ENCODE measurements around the gene ZNF467.

The ZNF467 gene

GRCh38 chr7:149783386-149784250, 10.2 kb upstream of the ZNF467 start:
- no peak for DNase-seq

GRCh38 chr7:149782682-149783345, 9.4 kb upstream of the ZNF467 start:
- DNase-seq: no peak

DNA sequence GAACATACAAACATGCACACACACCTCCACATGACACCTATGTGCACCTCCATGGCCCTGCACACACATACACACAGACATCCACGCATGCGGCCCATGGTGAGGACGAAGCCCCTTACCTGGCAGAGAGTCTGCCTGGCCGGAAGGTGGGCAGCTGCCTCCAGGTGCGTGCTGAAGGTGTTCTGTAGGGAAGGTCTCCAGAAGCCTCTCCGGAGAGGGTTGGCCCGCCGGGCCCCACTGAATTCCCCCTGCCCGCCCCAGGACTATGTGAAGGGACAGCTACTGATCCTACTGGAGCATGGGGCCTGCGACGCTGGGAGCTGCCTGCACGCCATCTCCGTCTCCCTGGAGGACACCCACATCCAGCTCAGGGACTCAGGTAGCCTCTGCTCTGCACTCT, 8.5 kb upstream of the ZNF467 start:
- DNase-seq: no peak

DNA sequence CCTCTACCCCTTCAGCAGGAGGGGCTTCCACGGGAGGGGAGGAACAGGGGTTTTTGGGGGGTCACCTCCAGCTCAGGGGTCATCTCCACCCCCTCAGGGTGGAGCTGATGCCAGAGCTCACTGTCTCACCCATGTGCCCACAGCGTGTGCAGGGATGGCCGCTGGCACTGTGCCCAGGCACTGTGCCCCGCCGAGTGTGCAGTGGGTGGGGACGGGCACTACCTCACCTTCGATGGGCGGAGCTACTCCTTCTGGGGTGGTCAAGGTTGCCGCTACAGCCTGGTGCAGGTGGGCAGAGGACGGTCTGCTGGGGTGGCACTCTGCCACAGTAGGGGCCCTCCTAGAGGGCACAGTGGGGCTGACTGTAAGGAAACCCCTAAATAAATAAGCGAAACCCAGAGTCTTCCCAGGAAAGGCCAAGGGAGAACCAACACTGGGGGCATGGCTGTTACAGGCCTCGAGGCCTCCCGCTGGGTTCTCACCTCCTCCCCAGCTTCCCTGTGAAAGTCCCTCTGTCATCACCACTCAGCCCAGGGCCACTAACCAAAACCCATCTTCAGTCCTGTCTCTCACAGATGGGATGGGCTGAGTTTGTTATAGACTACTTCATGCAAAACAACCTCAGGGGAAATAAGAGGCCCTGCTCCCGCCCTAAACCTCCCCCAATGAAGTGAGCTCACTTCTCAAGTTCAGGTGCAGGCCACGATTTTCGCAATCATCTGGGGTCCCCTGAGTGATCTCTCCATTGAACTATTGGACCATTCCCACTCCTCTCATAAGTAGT, 7.4 kb upstream of the ZNF467 start:
- no peak for DNase-seq

DNA sequence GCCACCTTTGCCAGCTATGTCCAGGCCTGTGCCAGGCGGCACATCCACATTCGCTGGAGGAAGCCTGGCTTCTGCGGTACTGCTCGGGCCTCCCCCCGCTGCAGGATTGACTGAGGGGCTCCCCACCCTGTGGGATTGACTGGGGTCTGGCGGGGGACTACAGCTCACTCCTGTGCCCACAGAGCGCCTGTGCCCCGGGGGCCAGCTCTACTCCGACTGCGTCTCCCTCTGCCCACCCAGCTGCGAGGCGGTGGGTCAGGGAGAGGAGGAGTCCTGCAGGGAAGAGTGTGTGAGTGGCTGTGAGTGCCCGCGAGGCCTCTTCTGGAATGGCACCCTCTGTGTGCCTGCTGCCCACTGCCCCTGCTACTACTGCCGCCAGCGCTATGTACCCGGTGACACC, 6.7 kb upstream of the ZNF467 start:
- DNase-seq: no peak

GRCh38 chr7:149779502-149779805, 6.1 kb upstream of the ZNF467 start:
- DNase-seq: no peak

DNA sequence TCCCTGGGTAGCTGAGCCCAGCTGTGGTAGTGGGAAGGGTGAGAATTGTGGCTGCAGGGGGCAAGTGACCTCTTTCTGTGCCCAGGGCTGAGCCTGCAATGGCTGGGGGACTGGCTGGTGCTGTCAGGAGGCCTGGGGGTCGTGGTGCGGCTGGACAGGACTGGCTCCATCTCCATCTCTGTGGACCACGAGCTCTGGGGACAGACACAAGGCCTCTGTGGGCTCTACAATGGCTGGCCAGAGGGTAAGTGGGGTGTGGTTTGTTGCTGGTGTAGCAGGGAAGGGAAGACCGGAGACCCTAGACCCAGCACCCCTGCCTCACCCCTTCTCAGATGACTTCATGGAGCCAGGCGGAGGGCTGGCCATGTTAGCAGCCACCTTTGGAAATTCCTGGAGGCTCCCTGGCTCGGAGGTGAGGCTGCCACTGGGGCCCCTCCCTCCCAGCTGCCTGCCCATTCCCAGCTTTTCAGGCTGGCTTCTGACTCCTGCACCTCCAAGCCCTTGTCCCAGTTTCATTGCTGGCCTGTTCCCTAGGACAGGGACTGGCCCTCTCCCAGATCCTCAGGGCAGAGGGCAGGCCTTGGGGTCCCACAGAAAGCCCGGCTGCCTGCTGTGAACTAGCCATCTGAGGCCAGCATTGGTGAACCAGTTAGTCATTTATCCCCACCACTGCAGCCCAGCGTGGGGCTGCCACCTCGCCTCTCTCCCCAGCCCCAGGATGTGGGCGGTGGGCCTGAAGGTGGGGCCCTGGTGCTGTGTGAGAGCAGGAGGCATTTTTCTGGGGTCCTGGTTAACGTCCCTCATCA, 5.5 kb upstream of the ZNF467 start:
- no peak for DNase-seq

DNA sequence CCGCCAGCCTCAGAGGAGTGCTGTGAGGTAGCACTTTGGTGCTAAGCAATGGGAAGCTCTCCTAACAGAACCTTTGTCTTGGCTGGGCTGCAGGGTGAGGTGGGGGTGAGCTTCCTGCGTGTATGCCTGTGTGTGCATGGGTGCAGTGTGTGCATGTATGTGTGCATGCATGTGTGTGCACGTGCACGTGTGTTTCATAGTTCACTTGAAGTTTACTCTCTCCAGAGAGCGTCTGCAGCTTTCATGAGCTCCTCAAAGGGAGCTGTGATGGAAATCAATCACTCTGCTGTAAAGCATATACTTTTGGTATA, 4.9 kb upstream of the ZNF467 start:
- DNase-seq: no peak

- DNase-seq: no peak
Measured at GRCh38 chr7:149777551-149778326, 4.4 kb upstream of the ZNF467 start.

- no peak for DNase-seq
Measured at GRCh38 chr7:149776848-149777407, 3.5 kb upstream of the ZNF467 start.

- no peak for DNase-seq
Measured at GRCh38 chr7:149776289-149776688, 2.9 kb upstream of the ZNF467 start.

DNA sequence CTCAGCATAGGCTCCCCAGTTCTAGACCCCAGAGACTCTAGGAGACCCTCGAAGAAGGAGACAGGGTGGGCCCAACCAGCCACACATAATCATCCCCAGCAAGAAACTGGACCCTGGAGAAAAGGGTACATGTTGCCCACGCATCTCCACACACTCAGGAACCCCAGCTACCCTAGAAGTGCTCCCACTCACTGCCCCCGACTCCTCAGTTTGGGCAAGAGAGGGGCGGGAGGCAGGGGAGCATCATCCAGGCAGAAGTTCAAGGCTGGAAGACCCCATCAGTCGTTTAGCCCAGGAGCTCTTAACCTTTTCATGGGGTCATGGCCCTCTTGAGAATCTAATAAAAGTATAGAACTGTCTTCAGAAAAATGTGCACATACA, 1.8 kb upstream of the ZNF467 start:
- no peak for DNase-seq

GRCh38 chr7:149774237-149775175, 1.1 kb upstream of the ZNF467 start:
- DNase-seq: no peak

- DNase-seq: peak; percentile 70
Measured at GRCh38 chr7:149772956-149773434, 393 bp downstream of the ZNF467 start.

DNA sequence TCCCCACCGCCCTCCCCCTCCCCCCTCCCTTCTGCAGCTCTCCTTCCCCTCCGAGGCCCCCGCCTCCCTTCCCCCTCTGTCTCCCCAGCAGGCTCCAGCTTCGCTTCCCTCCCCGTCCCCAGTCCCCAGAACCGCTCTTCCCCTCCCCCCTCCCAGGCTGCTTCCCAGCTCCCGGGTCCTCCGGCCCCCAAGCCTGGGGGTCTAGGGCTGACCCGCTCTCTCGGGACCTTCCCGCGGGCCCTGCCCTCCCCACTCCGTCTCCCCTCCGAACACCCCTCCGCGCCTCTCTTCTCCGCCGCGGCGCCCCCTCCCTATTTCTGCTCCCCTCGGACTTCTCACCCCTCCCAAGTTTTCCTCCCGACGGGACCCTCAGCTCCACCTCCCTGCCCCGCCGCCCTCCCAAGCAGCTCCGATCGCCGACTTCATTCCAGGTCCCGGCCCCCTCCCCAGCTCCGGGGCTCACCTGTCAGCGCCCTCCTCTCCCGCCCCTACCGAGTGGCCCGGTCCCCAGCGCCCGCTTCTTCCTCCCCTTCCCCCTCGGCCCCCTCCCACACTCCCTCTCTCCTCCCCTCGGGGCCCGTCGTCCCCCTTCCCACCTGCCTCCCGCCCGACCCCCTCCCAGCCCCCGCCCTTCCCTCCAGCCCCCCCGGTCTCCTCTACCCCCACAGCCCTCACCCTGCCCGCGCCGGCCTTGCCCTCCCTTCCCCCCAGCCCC, 990 bp downstream of the ZNF467 start:
- DNase-seq: no peak

GRCh38 chr7:149771720-149772240, 1.6 kb downstream of the ZNF467 start:
- DNase-seq: peak; percentile 93

- no peak for DNase-seq
Measured at GRCh38 chr7:149770728-149771636, 2.4 kb downstream of the ZNF467 start.

GRCh38 chr7:149769915-149770314, 3.5 kb downstream of the ZNF467 start:
- no peak for DNase-seq

DNA sequence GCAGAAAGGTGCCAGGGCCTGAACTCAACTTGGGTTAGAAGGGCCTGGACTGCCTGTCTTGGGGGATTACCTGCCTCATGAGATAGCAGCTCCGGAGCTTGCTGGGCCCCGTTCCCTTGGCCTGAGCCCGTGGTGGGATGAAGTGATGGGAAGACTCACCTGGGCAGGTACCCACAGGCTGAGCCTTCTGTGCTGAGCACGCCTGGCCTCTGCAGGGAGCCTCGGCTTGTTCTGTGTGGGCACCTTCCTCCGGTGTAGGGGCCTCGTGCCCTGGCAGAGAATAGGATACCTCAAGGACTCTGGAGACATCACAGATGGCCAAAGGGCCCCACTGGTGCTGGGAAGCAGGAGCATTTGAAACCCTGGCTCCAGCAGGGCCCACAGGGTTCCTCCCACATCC, 4.5 kb downstream of the ZNF467 start:
- DNase-seq: no peak
